ENCODE data around the gene TMEM186.

DNA sequence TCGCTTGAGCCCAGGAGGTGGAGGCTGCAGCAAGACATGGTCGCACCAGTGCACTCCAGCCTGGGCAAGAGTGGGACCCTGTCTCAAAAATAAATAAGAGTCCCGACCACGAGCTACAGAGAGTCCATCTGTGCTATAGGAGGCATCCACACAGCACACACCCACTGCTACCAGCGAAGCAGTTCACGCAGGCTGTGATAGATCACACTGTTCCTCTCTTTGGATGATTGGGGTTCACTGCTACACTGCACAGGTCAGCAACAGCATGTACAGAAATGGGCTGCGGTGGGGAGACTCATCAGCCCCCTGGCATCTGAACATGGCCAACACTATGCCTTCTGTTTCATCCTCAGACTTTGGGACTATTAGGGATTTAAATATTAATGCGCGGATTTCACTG is 34.0 kb upstream of the TMEM186 start:
- TF ChIP-seq, protein P1, sequence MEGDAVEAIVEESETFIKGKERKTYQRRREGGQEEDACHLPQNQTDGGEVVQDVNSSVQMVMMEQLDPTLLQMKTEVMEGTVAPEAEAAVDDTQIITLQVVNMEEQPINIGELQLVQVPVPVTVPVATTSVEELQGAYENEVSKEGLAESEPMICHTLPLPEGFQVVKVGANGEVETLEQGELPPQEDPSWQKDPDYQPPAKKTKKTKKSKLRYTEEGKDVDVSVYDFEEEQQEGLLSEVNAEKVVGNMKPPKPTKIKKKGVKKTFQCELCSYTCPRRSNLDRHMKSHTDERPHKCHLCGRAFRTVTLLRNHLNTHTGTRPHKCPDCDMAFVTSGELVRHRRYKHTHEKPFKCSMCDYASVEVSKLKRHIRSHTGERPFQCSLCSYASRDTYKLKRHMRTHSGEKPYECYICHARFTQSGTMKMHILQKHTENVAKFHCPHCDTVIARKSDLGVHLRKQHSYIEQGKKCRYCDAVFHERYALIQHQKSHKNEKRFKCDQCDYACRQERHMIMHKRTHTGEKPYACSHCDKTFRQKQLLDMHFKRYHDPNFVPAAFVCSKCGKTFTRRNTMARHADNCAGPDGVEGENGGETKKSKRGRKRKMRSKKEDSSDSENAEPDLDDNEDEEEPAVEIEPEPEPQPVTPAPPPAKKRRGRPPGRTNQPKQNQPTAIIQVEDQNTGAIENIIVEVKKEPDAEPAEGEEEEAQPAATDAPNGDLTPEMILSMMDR (IDR thresholded peaks at IDR 0.05; ENCODE audit: control extremely low read depth in 1 of 3, insufficient read depth in 1 of 3, low read depth in 1 of 3, low read length in 3 of 3): no peak
- TF ChIP-seq BCL11A (IDR thresholded peaks at IDR 0.05; ENCODE audit: low read depth in 2 of 2, low read length in 2 of 2): no peak
- no peak for TF ChIP-seq EZH2 (IDR thresholded peaks at IDR 0.05; ENCODE audit: low read depth, low read length, severe bottlenecking)
- no peak for TF ChIP-seq RXRA (IDR thresholded peaks at IDR 0.05; ENCODE audit: insufficient read depth, low read depth, low read length)

Measured in H1 (cell line).